ENCODE measurements around the gene ALDH8A1. TPM values are rescaled to one million over a fixed set of nuclear protein-coding genes. Genes with fewer than 3 reads are reported as not detected.

The ALDH8A1 gene
- total RNA-seq, 1 donor from 2014 or later, result 0.15 TPM

- no peak for DNase-seq (ENCODE audit: low spot score)
- H3K36me3 Mint-ChIP-seq (ENCODE audit: low read depth, unreplicated experiment), result no peaks in the 10 kb centered on the region
- H3K9me3 Mint-ChIP-seq (ENCODE audit: unreplicated experiment), result no peaks in the 10 kb centered on the region
- TF ChIP-seq CTCF (IDR thresholded peaks at IDR 0.05; ENCODE audit: unreplicated experiment), result no peak
- H3K4me3 Mint-ChIP-seq (ENCODE audit: unreplicated experiment), result no peak overlapping the region
- peaks cover 3% of the 10 kb centered on the region for H3K27me3 Mint-ChIP-seq (ENCODE audit: unreplicated experiment)
- no peak overlapping the region for H3K27ac Mint-ChIP-seq (ENCODE audit: unreplicated experiment)
- H3K4me1 Mint-ChIP-seq (ENCODE audit: unreplicated experiment), result peaks cover under 1% of the 10 kb centered on the region
Observed at GRCh38 chr6:134920422-134920821, 29.5 kb downstream of the ALDH8A1 start.

- DNase-seq (ENCODE audit: low spot score), result no peak
- Mint-ChIP-seq H3K27ac (ENCODE audit: unreplicated experiment) (no peak overlapping the region), H3K27me3 (ENCODE audit: unreplicated experiment) (peaks cover 3% of the 10 kb centered on the region), H3K4me3 (ENCODE audit: unreplicated experiment) (no peak overlapping the region), H3K36me3 (ENCODE audit: low read depth, unreplicated experiment) (no peaks in the 10 kb centered on the region), H3K4me1 (ENCODE audit: unreplicated experiment) (no peaks in the 10 kb centered on the region), H3K9me3 (ENCODE audit: unreplicated experiment) (no peaks in the 10 kb centered on the region)
- no peak for TF ChIP-seq CTCF (IDR thresholded peaks at IDR 0.05; ENCODE audit: unreplicated experiment)
Observed at GRCh38 chr6:134918418-134918961, 31.4 kb downstream of the ALDH8A1 start.

- Mint-ChIP-seq H3K36me3 (ENCODE audit: low read depth, unreplicated experiment) (no peaks in the 10 kb centered on the region), H3K9me3 (ENCODE audit: unreplicated experiment) (no peaks in the 10 kb centered on the region), H3K27ac (ENCODE audit: unreplicated experiment) (no peak overlapping the region), H3K4me3 (ENCODE audit: unreplicated experiment) (no peak overlapping the region), H3K27me3 (ENCODE audit: unreplicated experiment) (peaks cover 2% of the 10 kb centered on the region), H3K4me1 (ENCODE audit: unreplicated experiment) (peaks cover 4% of the 10 kb centered on the region)
- DNase-seq (ENCODE audit: low spot score), result no peak
- no peak for TF ChIP-seq CTCF (IDR thresholded peaks at IDR 0.05; ENCODE audit: unreplicated experiment)
Observed at GRCh38 chr6:134911547-134911946, 38.4 kb downstream of the ALDH8A1 start.

GRCh38 chr6:134910593-134910935 lies 39.3 kb downstream of the ALDH8A1 start:
- Mint-ChIP-seq H3K4me1 (ENCODE audit: unreplicated experiment) (peaks cover 4% of the 10 kb centered on the region), H3K27ac (ENCODE audit: unreplicated experiment) (no peak overlapping the region), H3K36me3 (ENCODE audit: low read depth, unreplicated experiment) (no peaks in the 10 kb centered on the region)

More at GRCh38 chr6:134910593-134910935, 39.3 kb downstream of the ALDH8A1 start:
- H3K27me3 Mint-ChIP-seq (ENCODE audit: unreplicated experiment), result peaks cover 2% of the 10 kb centered on the region
- TF ChIP-seq CTCF (IDR thresholded peaks at IDR 0.05; ENCODE audit: unreplicated experiment), result no peak
- no peak for DNase-seq (ENCODE audit: low spot score)
- no peak overlapping the region for H3K4me3 Mint-ChIP-seq (ENCODE audit: unreplicated experiment)
- H3K9me3 Mint-ChIP-seq (ENCODE audit: unreplicated experiment), result no peaks in the 10 kb centered on the region

Measured in endothelial cell (in vitro differentiated cells).